Gastroesophageal sphincter (tissue), 4 donors: ENCODE measurements around the gene DCLK1. TPM values are rescaled to one million over a fixed set of nuclear protein-coding genes. Genes with fewer than 3 reads are reported as not detected.

Experiments used
- ATAC-seq: fragments of 150-250 bp; one replicate; pipeline ENCODE4 v1.9.1; 2016; ENCODE audit warnings: mild to moderate bottlenecking, moderate library complexity
- H3K27ac ChIP-seq, 4 donors: fragments of 200-600 bp; sonication (generic) in 3 of 4; 1 replicate in 3 of 4; 2 replicates in 1 of 4; pipeline ENCODE4 v1.5.1; 2016 to 2019
- H3K27me3 ChIP-seq: fragments of 200-600 bp; sonication (generic); one replicate; pipeline ENCODE4 v1.5.1; 2019
- H3K36me3 ChIP-seq, 2 donors: fragments of 200-600 bp; sonication (generic); one replicate each; pipeline ENCODE4 v1.5.1; 2019; ENCODE audit warnings: control low read depth in 1 of 2
- H3K4me1 ChIP-seq, 3 donors: fragments of 200-600 bp; sonication (generic); 1 replicate in 2 of 3; 2 replicates in 1 of 3; pipeline ENCODE4 v1.5.1; 2016 to 2019; ENCODE audit warnings: control low read depth in 2 of 3
- H3K4me3 ChIP-seq, 2 donors: fragments of 200-600 bp; sonication (generic); one replicate each; pipeline ENCODE4 v1.5.1; 2019; ENCODE audit warnings: mild to moderate bottlenecking in 1 of 2, moderate library complexity in 1 of 2
- H3K9me3 ChIP-seq, 3 donors: fragments of 200-600 bp; sonication (generic); one replicate each; pipeline ENCODE4 v1.5.1; 2017 to 2019; ENCODE audit warnings: control low read depth in 2 of 3
- EP300 ChIP-seq: sonication (generic); formaldehyde crosslinking; IDR thresholded peaks from one replicate; pipeline ENCODE4 v1.6.1; 2017; ENCODE audit warnings: antibody characterized with exemption, mild to moderate bottlenecking
- POLR2A ChIP-seq, 2 donors: fragments of 450-650 bp; IDR thresholded peaks; one replicate each; pipeline ENCODE4 v1.6.1; 2017; ENCODE audit warnings: antibody characterized with exemption in 2 of 2, mild to moderate bottlenecking in 2 of 2, moderate library complexity in 1 of 2
- POLR2AphosphoS5 ChIP-seq: sonication (generic); formaldehyde crosslinking; IDR thresholded peaks from one replicate; pipeline ENCODE4 v1.6.1; 2017; ENCODE audit warnings: antibody characterized with exemption
- WGBS, 2 donors: methylation state at CpG; one replicate each; pipeline ENCODE4 v1.1.5; 2018; ENCODE audit warnings: low coverage in 1 of 2; 5-methylcytosine and 5-hydroxymethylcytosine counted together
- total RNA-seq, 4 donors: library from RNA; depleted of rRNA; stranded (reverse); fragments of >200 nt; gene quantifications; one replicate each; pipeline ENCODE4 v1.1.0, GENCODE V29; 2016
- TF ChIP-seq, protein P1 (sequence below), 4 experiments: fragments of 200-600 bp in 2 of 4; fragments of 450-650 bp in 2 of 4; sonication (generic) in 1 of 4; IDR thresholded peaks; one replicate each; pipeline ENCODE4 v1.5.1; 2017 to 2019; ENCODE audit warnings: antibody characterized with exemption in 4 of 4, mild to moderate bottlenecking in 2 of 4, moderate library complexity in 2 of 4

DCLK1 gene
- total RNA-seq, 4 donors from 2014 or later: 26.9 to 68.3 (median 30.3) TPM

DNA sequence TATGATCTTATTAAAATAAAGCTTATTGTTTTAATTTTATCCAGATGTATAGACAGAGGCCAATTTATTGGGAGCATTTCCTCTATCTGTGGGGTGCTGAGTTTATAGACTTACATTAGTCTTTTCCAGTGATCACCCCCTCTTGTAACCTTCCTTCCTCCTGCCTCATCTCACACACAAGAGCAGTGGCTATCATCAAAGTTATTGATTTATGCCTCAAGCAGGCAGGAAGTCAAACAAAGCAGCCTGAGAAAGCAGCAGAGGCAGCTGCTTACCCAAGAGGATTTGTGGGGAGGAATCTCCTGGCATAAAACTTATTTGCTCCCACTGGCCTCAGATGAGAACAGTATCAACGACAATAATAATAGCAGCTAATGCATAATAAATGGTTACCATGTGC lies 26.3 kb upstream of the DCLK1 start:
- ATAC-seq: no peak
- H3K27ac ChIP-seq: no peak overlapping the region
- no peaks in the 10 kb centered on the region for H3K9me3 ChIP-seq
- peaks cover 0 to 8% (median 3%) of the 10 kb centered on the region in 3 donors for H3K4me1 ChIP-seq
- H3K27me3 ChIP-seq: peaks cover 8% of the 10 kb centered on the region
- TF ChIP-seq EP300 (no peak), POLR2AphosphoS5 (no peak)
- H3K36me3 ChIP-seq: no peaks in the 10 kb centered on the region
- no peak overlapping the region for H3K4me3 ChIP-seq
- 67% methylated on average over 1 of the region's 1 CpG; no CpG with 5 or more reads in 1 of the 2 donors for WGBS, 2 donors

DNA sequence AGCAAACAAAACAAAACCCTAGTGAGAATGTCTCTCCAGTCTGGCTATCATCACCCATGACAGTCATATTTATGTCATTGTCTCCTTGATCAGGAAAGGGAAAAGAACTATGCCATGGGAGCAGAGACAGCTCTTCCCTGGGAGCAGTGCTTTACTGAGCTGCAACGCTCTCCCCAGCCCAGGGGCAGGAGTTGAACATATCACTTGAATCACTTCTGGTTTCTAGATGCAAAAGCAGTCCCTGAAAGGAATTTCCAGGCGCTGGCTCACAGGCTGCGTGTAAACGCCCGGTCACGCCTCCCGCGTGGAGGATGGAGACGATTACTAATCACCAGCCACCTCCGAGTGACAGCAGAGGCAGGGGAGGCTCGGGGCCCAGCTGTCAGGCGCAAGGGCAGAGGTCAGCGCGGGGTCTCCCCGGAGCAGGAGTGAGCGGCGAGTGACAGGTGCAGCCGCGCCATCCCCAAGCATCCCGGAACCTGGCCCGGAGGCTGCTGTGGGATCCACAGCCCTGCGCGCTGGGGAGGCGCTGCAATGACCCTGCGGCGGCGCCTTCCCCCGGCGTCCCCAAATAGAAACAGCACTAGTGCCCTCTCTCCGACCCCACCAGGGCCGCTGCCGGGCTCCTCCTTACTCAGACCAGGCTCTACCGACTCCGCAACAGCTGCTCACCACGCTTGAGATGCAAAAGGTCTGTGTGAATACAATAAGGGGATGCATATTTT lies 23.5 kb upstream of the DCLK1 start:
- H3K27me3 ChIP-seq: peaks cover 8% of the 10 kb centered on the region

DNA sequence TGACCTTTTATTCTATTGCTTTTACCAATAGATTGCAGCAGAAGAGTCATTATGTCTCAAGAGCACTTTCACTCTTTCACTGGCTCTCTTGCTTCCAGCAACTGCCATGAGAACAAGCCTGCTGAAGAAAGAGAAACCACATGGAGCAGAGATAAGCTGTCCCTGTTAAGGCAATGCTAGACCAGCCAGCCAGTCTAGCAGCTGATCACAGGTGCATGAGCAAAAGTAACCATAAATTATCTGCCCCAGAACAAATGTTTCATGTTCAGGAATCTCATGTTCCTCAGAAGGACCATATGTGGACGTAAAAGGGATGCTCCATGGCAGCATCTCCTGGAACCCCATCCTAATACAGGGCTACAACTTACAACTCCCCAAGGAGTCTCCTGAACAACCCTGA lies 20.4 kb upstream of the DCLK1 start:
- WGBS, 2 donors: 83 to 100% methylated on average over 1 of the region's 1 CpG

More for the DNA sequence above, 23.5 kb upstream of the DCLK1 start:
- Histone ChIP-seq H3K36me3 (no peaks in the 10 kb centered on the region), H3K4me3 (peak overlapping the region; percentile 2 to 44), H3K9me3 (no peaks in the 10 kb centered on the region), H3K27ac (no peak overlapping the region), H3K4me1 (peaks cover 0 to 8% (median 3%) of the 10 kb centered on the region in 3 donors)
- peak; percentile 46 for ATAC-seq
- WGBS, 2 donors: 0% methylated on average over 7 of the region's 35 CpGs; no CpG with 5 or more reads in 1 of the 2 donors
- TF ChIP-seq, protein P1, sequence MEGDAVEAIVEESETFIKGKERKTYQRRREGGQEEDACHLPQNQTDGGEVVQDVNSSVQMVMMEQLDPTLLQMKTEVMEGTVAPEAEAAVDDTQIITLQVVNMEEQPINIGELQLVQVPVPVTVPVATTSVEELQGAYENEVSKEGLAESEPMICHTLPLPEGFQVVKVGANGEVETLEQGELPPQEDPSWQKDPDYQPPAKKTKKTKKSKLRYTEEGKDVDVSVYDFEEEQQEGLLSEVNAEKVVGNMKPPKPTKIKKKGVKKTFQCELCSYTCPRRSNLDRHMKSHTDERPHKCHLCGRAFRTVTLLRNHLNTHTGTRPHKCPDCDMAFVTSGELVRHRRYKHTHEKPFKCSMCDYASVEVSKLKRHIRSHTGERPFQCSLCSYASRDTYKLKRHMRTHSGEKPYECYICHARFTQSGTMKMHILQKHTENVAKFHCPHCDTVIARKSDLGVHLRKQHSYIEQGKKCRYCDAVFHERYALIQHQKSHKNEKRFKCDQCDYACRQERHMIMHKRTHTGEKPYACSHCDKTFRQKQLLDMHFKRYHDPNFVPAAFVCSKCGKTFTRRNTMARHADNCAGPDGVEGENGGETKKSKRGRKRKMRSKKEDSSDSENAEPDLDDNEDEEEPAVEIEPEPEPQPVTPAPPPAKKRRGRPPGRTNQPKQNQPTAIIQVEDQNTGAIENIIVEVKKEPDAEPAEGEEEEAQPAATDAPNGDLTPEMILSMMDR (IDR thresholded peaks at IDR 0.05): no peak
- TF ChIP-seq EP300 (no peak), POLR2A (IDR thresholded peaks at IDR 0.05) (no peak), POLR2AphosphoS5 (no peak)

DNA sequence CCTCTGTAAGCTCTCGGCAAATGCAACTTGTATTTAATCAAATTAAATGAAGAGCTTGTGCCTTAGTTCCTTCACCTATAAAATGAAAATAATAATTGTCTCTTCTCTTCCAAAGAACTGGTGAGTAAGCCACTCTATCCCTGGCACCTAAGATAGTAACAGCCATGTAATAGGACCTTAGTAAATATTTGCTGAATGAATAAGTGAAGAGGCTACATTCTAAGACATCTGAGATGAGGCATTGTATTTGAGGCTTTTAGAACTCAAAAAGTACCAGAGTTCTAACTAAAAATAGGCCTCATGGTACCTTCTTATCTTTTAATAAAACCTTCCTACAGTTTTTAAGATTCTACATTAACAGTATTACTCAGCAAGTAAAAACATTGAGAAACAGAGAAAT lies 17.3 kb upstream of the DCLK1 start:
- ATAC-seq: no peak
- H3K27ac ChIP-seq: no peak overlapping the region
- TF ChIP-seq EP300: no peak
- H3K36me3 ChIP-seq: no peaks in the 10 kb centered on the region
- H3K4me1 ChIP-seq: no peaks in the 10 kb centered on the region
- no peak overlapping the region for H3K4me3 ChIP-seq
- H3K9me3 ChIP-seq: no peaks in the 10 kb centered on the region
- H3K27me3 ChIP-seq: no peaks in the 10 kb centered on the region
- WGBS, 2 donors: 85 to 94% methylated on average over 1 of the region's 1 CpG

More for the DNA sequence above, 20.4 kb upstream of the DCLK1 start:
- Histone ChIP-seq H3K4me1 (peaks cover 0 to 8% (median 3%) of the 10 kb centered on the region in 3 donors), H3K27ac (no peak overlapping the region), H3K27me3 (peaks cover 8% of the 10 kb centered on the region), H3K36me3 (no peaks in the 10 kb centered on the region), H3K4me3 (no peak overlapping the region), H3K9me3 (no peaks in the 10 kb centered on the region)
- no peak for ATAC-seq
- TF ChIP-seq EP300 (no peak), POLR2A (IDR thresholded peaks at IDR 0.05) (no peak), POLR2AphosphoS5 (no peak)
- TF ChIP-seq, protein P1 (IDR thresholded peaks at IDR 0.05): no peak

DNA sequence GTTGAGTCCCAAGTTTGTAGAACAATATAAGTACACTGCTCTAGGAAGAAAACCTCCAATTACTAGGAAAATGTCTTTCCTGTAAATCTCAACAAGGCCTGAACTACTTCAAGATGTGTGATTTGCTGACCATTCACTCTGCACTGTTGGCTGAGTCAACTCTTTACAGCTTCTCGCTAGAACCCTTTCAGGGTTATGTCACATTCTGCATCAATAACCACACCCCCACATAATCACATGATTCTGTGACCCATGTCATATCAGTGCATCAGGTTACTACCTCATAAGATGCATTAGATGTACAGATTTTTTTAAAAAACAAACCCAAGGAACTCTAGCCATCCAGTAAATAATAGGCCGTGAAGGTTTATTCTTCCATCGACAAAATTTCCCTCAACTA lies 16.1 kb upstream of the DCLK1 start:
- H3K27ac ChIP-seq: no peak overlapping the region
- WGBS, 2 donors: 94 to 100% methylated on average over 1 to 2 of the region's 3 CpGs
- no peaks in the 10 kb centered on the region for H3K4me1 ChIP-seq
- H3K36me3 ChIP-seq: no peaks in the 10 kb centered on the region
- H3K4me3 ChIP-seq: no peak overlapping the region
- no peak for ATAC-seq
- no peaks in the 10 kb centered on the region for H3K27me3 ChIP-seq
- TF ChIP-seq POLR2AphosphoS5 (no peak), POLR2A (IDR thresholded peaks at IDR 0.05) (no peak), EP300 (no peak)
- TF ChIP-seq, protein P1 (IDR thresholded peaks at IDR 0.05): no peak
- no peaks in the 10 kb centered on the region for H3K9me3 ChIP-seq
